Psoas muscle (tissue), 8 donors: ENCODE data around the gene TRAPPC10. TPM values are rescaled to one million over a fixed set of nuclear protein-coding genes. Genes with fewer than 3 reads are reported as not detected.

Source experiments
- ATAC-seq, 4 donors: fragments of 200-7000 bp; cut with Tn5 transposase; one replicate each; pipeline ENCODE4 v1.9.1; 2020; ENCODE audit warnings: moderate library complexity in 3 of 4, mild to moderate bottlenecking in 2 of 4
- DNase-seq, 2 donors: peaks; one replicate each; pipeline ENCODE4 v3.0.0-alpha.2; 2020
- H3K27ac ChIP-seq: fragments of 200-600 bp; one replicate; pipeline ENCODE4 v1.8.0; 2022
- H3K27me3 ChIP-seq, 3 donors: fragments of 200-600 bp in 1 of 3; one replicate each; pipeline versions ENCODE4 v1.6.1 to v1.8.0; 2013 to 2022; ENCODE audit warnings: low read length in 2 of 3, mild to moderate bottlenecking in 2 of 3, moderate library complexity in 1 of 3; ENCODE audit not compliant: insufficient read depth in 3 of 3
- H3K36me3 ChIP-seq, 2 donors: fragments of 200-600 bp in 1 of 2; one replicate each; pipeline versions ENCODE4 v1.6.1 to v1.8.0; 2013 to 2022; ENCODE audit warnings: low read depth in 1 of 2, mild to moderate bottlenecking in 1 of 2, moderate library complexity in 1 of 2; ENCODE audit not compliant: insufficient read depth in 1 of 2
- H3K4me1 ChIP-seq: fragments of 200-600 bp; one replicate; pipeline ENCODE4 v1.8.0; 2022
- H3K4me3 ChIP-seq: fragments of 200-600 bp; one replicate; pipeline ENCODE4 v1.8.0; 2022; ENCODE audit warnings: mild to moderate bottlenecking
- H3K9me3 ChIP-seq: fragments of 200-600 bp; one replicate; pipeline ENCODE4 v1.8.0; 2022
- WGBS, 3 donors: extraction: QIAGEN DNeasy Blood & Tissue Kit; methylation state at CpG; one replicate each; pipeline versions ENCODE4 v1.1.6 to v1.1.7; 2013; 5-methylcytosine and 5-hydroxymethylcytosine counted together
- intact Hi-C, 2 donors: fragments of 100-400 bp; cut with DNase I; formaldehyde crosslinking; loops; one replicate each; pipeline versions ENCODE4 v1.11.0 to v1.14.2; 2022
- polyA plus RNA-seq, 3 donors: library from polyadenylated mRNA; stranded (reverse); fragments of 200-250 nt; gene quantifications; one replicate each; pipeline ENCODE4 v1.2.3, GENCODE V29; 2013
- total RNA-seq, 4 donors: library from RNA; stranded (reverse); fragmentation: NEBNext Ultra II Directional in 2 of 4; extraction: Animal tissue kit (Norgen Biotek cat#: 25700) in 2 of 4; gene quantifications; one replicate each; pipeline versions ENCODE4 v1.2.1 to v1.2.4, GENCODE V29; 2021 to 2023
- TF ChIP-seq, protein P1 (sequence below): fragments of 200-600 bp; IDR thresholded peaks from one replicate; pipeline ENCODE4 v1.8.0; 2022; ENCODE audit warnings: antibody characterized with exemption
- donor health status: healthy with polysubstance abuse.
- donor health status: DM: no; HTN: no; CAD: no; lungs with moderate emphysema.
- donor health status: Bipolar disorder and iron deficiency.
- donor health status: healthy.
- donor health status: DM: yes; HTN: yes; CAD: no.
- donor health status: DM: no; HTN: no; CAD: no.
- donor health status: DM: no; HTN: no; CAD: no.
- donor health status: DM: yes; HTN: yes; CAD: no.

Gene TRAPPC10
- total and polyA plus RNA-seq, 7 donors, result 6.4 to 22.2 (median 20.0) TPM

DNA sequence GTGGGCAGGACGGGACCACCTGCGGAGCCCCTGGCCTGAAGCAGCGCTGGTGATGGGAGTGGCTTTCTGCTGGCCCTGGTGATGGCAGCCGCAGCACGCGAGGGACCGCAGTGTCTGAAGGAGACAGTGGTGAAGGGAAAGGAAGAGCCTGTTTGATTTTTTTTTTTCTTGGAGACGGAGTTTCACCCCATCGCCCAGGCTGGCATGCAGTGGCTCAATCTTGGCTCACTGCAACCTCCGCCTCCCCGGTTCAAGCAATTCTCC is 40.2 kb upstream of the TRAPPC10 start:
- H3K4me3 ChIP-seq, result no peak overlapping the region
- H3K27me3 ChIP-seq, result no peaks in the 10 kb centered on the region
- TF ChIP-seq, protein P1, sequence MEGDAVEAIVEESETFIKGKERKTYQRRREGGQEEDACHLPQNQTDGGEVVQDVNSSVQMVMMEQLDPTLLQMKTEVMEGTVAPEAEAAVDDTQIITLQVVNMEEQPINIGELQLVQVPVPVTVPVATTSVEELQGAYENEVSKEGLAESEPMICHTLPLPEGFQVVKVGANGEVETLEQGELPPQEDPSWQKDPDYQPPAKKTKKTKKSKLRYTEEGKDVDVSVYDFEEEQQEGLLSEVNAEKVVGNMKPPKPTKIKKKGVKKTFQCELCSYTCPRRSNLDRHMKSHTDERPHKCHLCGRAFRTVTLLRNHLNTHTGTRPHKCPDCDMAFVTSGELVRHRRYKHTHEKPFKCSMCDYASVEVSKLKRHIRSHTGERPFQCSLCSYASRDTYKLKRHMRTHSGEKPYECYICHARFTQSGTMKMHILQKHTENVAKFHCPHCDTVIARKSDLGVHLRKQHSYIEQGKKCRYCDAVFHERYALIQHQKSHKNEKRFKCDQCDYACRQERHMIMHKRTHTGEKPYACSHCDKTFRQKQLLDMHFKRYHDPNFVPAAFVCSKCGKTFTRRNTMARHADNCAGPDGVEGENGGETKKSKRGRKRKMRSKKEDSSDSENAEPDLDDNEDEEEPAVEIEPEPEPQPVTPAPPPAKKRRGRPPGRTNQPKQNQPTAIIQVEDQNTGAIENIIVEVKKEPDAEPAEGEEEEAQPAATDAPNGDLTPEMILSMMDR, result no peak
- H3K27ac ChIP-seq, result peak overlapping the region; percentile 81
- 91 to 99% (median 95%) methylated on average over 11 of the region's 11 CpGs for WGBS, 3 donors
- H3K9me3 ChIP-seq, result no peaks in the 10 kb centered on the region
- DNase-seq (no peak), ATAC-seq (no peak)
- peaks cover 7% of the 10 kb centered on the region for H3K4me1 ChIP-seq
- peaks cover 0 to 58% of the 10 kb centered on the region in 2 donors for H3K36me3 ChIP-seq
- intact Hi-C loops, result no loop called here

DNA sequence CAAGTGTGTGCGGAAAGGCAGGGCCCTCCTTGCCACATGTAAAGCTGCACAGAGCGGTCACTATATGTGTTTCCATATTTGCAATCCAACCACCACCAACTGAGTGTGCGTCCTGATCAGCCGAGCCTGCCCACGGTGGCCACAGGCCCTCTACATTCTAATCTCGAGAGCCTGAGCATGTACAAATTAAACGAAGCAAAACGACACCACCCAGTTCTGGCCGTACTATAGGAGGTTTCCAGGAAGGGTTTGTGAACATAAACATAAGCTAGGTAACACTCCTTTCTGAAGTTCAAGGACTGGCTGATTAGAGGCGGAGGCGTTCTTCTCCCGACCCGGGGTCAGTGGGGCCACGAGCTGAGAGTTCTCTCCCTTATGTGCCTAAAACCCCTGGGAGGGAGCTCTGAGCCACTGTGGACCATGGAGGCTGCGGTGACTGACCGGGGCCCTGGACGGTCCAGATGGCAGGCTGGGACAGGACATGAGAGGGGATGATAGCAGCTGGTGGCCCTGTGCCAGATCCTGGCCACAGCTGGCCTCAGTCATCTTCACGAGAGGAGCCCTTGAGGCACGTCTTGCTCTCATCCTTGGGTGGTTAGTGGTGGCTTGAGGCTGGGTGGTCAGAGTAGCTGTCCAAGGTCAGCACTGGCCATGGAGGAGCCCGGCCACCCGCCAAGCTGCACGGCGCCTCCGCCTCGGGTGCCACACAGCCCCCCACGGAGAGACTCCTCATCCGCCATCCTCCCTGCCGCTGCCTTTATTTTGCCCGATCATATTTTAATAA is 39.1 kb upstream of the TRAPPC10 start:
- 52 to 75% (median 71%) methylated on average over 23 to 29 of the region's 29 CpGs for WGBS, 3 donors
- intact Hi-C loops, result no loop called here
- ATAC-seq (peak in 2 of 4 donors; percentile 13 to 16), DNase-seq (no peak)
- Histone ChIP-seq H3K27me3 (no peaks in the 10 kb centered on the region), H3K4me1 (peaks cover 7% of the 10 kb centered on the region), H3K4me3 (no peak overlapping the region), H3K36me3 (peaks cover 0 to 63% of the 10 kb centered on the region in 2 donors), H3K27ac (peak overlapping the region; percentile 9), H3K9me3 (no peaks in the 10 kb centered on the region)
- TF ChIP-seq, protein P1, result no peak

DNA sequence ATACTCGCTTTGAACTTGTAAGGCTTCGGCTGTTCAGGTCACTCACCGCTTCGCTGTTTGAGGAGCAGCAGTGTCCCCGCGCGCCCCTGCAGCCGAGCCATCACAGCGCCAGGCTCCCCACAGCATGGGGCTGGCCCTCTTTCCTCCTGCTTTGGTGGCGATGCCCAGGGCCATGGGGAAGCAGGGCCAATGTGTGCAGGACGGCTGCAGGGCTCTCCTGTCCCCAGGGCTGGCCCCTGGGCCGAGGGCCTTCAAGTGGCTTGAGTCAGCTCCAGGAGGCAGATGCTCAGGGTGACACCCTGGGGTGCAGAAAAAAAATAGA is 38.5 kb upstream of the TRAPPC10 start:
- no peaks in the 10 kb centered on the region for H3K9me3 ChIP-seq
- peak in 1 of 2 donors; percentile 47 for DNase-seq
- no peak for ATAC-seq
- H3K4me1 ChIP-seq, result peaks cover 7% of the 10 kb centered on the region
- WGBS, 3 donors, result 59 to 85% (median 69%) methylated on average over 12 of the region's 12 CpGs
- H3K4me3 ChIP-seq, result no peak overlapping the region
- no peak overlapping the region for H3K27ac ChIP-seq
- H3K27me3 ChIP-seq, result no peaks in the 10 kb centered on the region
- intact Hi-C loops, result no loop called here
- H3K36me3 ChIP-seq, result peaks cover 0 to 68% of the 10 kb centered on the region in 2 donors
- TF ChIP-seq, protein P1, result no peak

DNA sequence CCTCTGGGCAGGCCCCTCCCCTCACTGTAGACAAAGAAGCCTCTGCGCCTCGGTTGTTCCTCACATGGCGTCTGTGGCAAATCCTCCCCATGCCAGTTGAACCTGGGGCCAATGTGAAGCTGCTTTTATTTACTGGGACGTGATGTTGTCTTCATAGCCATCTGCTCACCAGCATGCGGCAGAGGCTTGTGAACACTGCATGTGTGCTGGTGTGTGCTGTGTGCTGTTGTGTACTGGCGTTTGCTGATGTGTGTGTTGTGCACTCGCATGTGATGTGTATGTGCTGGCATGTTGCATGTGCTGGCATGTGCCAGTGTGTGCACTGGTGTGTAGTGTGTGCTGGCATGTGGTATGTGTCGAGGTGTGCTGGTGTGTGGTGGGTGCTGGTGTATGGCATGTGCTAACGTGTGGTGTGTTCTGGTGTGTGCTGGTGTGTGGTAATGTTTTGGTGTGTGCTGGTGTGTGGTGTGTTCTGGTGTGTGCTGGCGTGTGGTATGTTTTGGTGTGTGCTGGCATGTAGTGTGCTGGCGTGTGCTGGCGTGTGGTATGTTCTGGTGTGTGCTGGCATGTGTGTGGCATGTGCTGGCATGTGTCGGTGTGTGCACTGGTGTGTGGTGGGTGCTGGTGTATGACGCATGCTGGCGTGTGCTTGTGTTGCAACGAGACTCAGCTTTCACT is 37.2 kb upstream of the TRAPPC10 start:
- DNase-seq, result no peak
- Histone ChIP-seq H3K4me1 (peaks cover 7% of the 10 kb centered on the region), H3K27me3 (no peaks in the 10 kb centered on the region), H3K27ac (no peak overlapping the region), H3K4me3 (no peak overlapping the region), H3K36me3 (peaks cover 0 to 66% of the 10 kb centered on the region in 2 donors), H3K9me3 (no peaks in the 10 kb centered on the region)
- WGBS, 3 donors, result 76 to 89% (median 76%) methylated on average over 16 of the region's 16 CpGs
- peak; percentile 7 to 36 (median 33) for ATAC-seq
- TF ChIP-seq, protein P1, result no peak
- intact Hi-C loops, result loop anchor here in 1 of 2 donors (1.0 kb wide), 1 partner anchor 165 kb away; no protein-coding TSS in a partner anchor
